Measurements from ENCODE around the gene GARS1. TPM values are rescaled to one million over a fixed set of nuclear protein-coding genes. Genes with fewer than 3 reads are reported as not detected.

Gene GARS1
- polyA plus RNA-seq, 3 donors = 46.0 to 68.4 (median 48.6) TPM

DNA sequence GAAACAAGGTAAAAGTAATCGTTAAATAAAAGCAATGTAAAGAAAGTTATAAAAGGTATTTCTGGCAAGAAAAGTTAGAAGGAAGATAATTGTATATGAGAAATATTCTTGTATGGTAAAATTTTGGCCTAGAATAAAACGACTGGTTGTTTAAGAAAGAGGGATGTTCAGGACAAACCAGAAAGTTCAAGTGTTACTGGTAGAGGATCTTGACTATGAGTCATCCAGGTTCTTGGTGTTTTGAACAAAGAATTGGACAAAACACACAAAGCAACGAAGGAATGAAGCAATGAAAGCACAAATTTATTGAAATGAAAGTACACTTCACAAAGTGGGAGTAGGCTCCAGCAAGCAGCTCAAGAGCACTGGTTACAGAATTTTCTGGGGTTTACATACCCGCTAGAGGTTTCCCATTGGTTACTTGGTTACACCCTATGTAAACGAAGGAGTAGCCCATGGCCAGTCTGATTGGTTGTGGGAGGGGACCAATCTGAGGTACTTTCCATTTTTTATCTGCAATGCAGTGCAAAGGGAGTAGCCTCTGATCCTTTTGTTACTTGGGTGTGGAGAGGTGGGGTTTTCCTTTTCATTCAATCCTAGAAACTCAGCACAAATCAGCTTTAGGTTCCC, 22.4 kb upstream of the GARS1 start:
- Histone ChIP-seq H3K9me3 (replicated peaks in 1 of 2; ENCODE audit: control insufficient read depth in 1 of 2, insufficient read depth in 1 of 2, low read length in 2 of 2) (peaks cover 6 to 16% of the 10 kb centered on the region in 2 donors), H3K79me2 (ENCODE audit: insufficient read depth, low read length) (no peaks in the 10 kb centered on the region), H2AFZ (ENCODE audit: insufficient read depth, low read depth, low read length, poor library complexity, severe bottlenecking) (no peak overlapping the region), H3K36me3 (replicated peaks in 1 of 2; ENCODE audit: control insufficient read depth in 1 of 2, insufficient read depth in 2 of 2, low read length in 2 of 2) (peaks cover 64 to 88% of the 10 kb centered on the region in 2 donors), H3K4me3 (replicated peaks in 1 of 3; ENCODE audit: low read depth in 2 of 3, low read length in 3 of 3) (no peak overlapping the region), H3K27ac (ENCODE audit: low read depth in 1 of 2, low read length in 2 of 2) (no peak overlapping the region), H3K9ac (ENCODE audit: insufficient read depth, low read length, poor library complexity, severe bottlenecking) (no peak overlapping the region), H3K4me2 (replicated peaks; ENCODE audit: extremely low read depth, low read length, poor library complexity, severe bottlenecking) (no peak overlapping the region), H3K27me3 (ENCODE audit: control insufficient read depth in 2 of 2, insufficient read depth in 2 of 2, low read length in 2 of 2) (no peaks in the 10 kb centered on the region), H4K20me1 (ENCODE audit: insufficient read depth, low read length) (no peaks in the 10 kb centered on the region), H3K4me1 (ENCODE audit: control insufficient read depth in 1 of 2, insufficient read depth in 2 of 2, low read length in 2 of 2) (no peaks in the 10 kb centered on the region)
- intact Hi-C loops (cut with micrococcal nuclease) = no loop called here
- no peak for DNase-seq
- Mint-ChIP-seq H3K27ac (no peak overlapping the region), H3K4me3 (no peak overlapping the region), H3K9me3 (peaks cover 12 to 27% (median 17%) of the 10 kb centered on the region in 7 donors), H3K27me3 (ENCODE audit: low read depth in 3 of 3) (no peaks in the 10 kb centered on the region), H3K36me3 (peaks cover 75 to 90% of the 10 kb centered on the region in 2 donors), H3K4me1 (no peaks in the 10 kb centered on the region)
- TF ChIP-seq, protein P1, sequence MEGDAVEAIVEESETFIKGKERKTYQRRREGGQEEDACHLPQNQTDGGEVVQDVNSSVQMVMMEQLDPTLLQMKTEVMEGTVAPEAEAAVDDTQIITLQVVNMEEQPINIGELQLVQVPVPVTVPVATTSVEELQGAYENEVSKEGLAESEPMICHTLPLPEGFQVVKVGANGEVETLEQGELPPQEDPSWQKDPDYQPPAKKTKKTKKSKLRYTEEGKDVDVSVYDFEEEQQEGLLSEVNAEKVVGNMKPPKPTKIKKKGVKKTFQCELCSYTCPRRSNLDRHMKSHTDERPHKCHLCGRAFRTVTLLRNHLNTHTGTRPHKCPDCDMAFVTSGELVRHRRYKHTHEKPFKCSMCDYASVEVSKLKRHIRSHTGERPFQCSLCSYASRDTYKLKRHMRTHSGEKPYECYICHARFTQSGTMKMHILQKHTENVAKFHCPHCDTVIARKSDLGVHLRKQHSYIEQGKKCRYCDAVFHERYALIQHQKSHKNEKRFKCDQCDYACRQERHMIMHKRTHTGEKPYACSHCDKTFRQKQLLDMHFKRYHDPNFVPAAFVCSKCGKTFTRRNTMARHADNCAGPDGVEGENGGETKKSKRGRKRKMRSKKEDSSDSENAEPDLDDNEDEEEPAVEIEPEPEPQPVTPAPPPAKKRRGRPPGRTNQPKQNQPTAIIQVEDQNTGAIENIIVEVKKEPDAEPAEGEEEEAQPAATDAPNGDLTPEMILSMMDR (IDR thresholded peaks at IDR 0.05) = no peak
- WGBS (ENCODE audit: insufficient coverage) = 100% methylated on average over 4 of the region's 5 CpGs

DNA sequence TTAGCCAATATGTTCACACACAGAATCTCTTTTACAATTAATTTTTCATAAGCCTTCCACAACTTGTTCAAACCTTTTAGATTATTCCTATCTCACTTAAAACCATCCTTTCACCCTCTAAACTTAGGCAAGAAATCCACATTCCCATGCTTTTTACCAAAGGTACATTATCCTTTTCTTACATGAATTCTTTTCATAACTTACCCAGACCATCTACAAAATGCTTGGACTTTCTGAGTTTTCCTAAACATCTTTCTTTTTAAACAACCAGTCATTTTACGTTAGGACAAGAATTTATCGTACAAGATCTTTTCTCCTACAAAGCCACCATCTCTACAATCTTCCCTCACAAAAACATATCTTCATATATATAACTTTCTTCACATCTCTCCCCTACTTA, 18.8 kb upstream of the GARS1 start:
- no peak overlapping the region for H2AFZ ChIP-seq (ENCODE audit: insufficient read depth, low read depth, low read length, poor library complexity, severe bottlenecking)
- no peak for DNase-seq
- Mint-ChIP-seq H3K4me1 (no peaks in the 10 kb centered on the region), H3K9me3 (peaks cover 7 to 38% (median 19%) of the 10 kb centered on the region in 7 donors), H3K27ac (no peak overlapping the region), H3K27me3 (ENCODE audit: low read depth in 3 of 3) (no peaks in the 10 kb centered on the region), H3K36me3 (peaks cover 78 to 93% of the 10 kb centered on the region in 2 donors), H3K4me3 (no peak overlapping the region)
- no peaks in the 10 kb centered on the region for H3K27me3 ChIP-seq (ENCODE audit: control insufficient read depth in 2 of 2, insufficient read depth in 2 of 2, low read length in 2 of 2)
- no peak overlapping the region for H3K4me3 ChIP-seq (replicated peaks in 1 of 3; ENCODE audit: low read depth in 2 of 3, low read length in 3 of 3)
- H3K27ac ChIP-seq (ENCODE audit: low read depth in 1 of 2, low read length in 2 of 2) = no peak overlapping the region
- H3K79me2 ChIP-seq (ENCODE audit: insufficient read depth, low read length) = no peaks in the 10 kb centered on the region
- 100% methylated on average over 2 of the region's 2 CpGs for WGBS (ENCODE audit: insufficient coverage)
- intact Hi-C loops (cut with micrococcal nuclease) = no loop called here
- no peaks in the 10 kb centered on the region for H3K4me1 ChIP-seq (ENCODE audit: control insufficient read depth in 1 of 2, insufficient read depth in 2 of 2, low read length in 2 of 2)
- H3K4me2 ChIP-seq (replicated peaks; ENCODE audit: extremely low read depth, low read length, poor library complexity, severe bottlenecking) = no peak overlapping the region
- peaks cover 73 to 91% of the 10 kb centered on the region in 2 donors for H3K36me3 ChIP-seq (replicated peaks in 1 of 2; ENCODE audit: control insufficient read depth in 1 of 2, insufficient read depth in 2 of 2, low read length in 2 of 2)
- TF ChIP-seq, protein P1 (IDR thresholded peaks at IDR 0.05) = no peak
- no peak overlapping the region for H3K9ac ChIP-seq (ENCODE audit: insufficient read depth, low read length, poor library complexity, severe bottlenecking)
- no peaks in the 10 kb centered on the region for H4K20me1 ChIP-seq (ENCODE audit: insufficient read depth, low read length)
- H3K9me3 ChIP-seq (replicated peaks in 1 of 2; ENCODE audit: control insufficient read depth in 1 of 2, insufficient read depth in 1 of 2, low read length in 2 of 2) = peaks cover 6 to 27% of the 10 kb centered on the region in 2 donors

All from CD14-positive monocyte (primary cell).